Measurements from ENCODE around the gene GRIN2A. TPM values are rescaled to one million over a fixed set of nuclear protein-coding genes. Genes with fewer than 3 reads are reported as not detected.

GRIN2A gene
- total and polyA plus RNA-seq, 5 donors from 2014 or later: not detected

GRCh38 chr16:9941245-9941644, 241.0 kb downstream of the GRIN2A start:
- DNase-seq: no peak
- Histone ChIP-seq H3K9me3 (ENCODE audit: control insufficient read depth in 2 of 2, low read length in 2 of 2) (no peaks in the 10 kb centered on the region), H3K27me3 (ENCODE audit: control insufficient read depth, insufficient read depth, low read length) (no peaks in the 10 kb centered on the region), H3K36me3 (ENCODE audit: control insufficient read depth, insufficient read depth, low read length) (no peaks in the 10 kb centered on the region), H3K4me3 (ENCODE audit: low read depth, low read length) (no peak overlapping the region), H3K4me1 (ENCODE audit: control insufficient read depth, insufficient read depth, low read length, poor library complexity, severe bottlenecking) (no peaks in the 10 kb centered on the region), H3K27ac (ENCODE audit: insufficient read depth, low read length, poor library complexity, severe bottlenecking) (no peak overlapping the region)
- no peak overlapping the region for H3K4me3 Mint-ChIP-seq
- H3K27me3 Mint-ChIP-seq: no peaks in the 10 kb centered on the region
- no peak for ATAC-seq (ENCODE audit: low read depth in 2 of 2)
- no peak overlapping the region for H3K27ac Mint-ChIP-seq
- peaks cover 0 to 5% (median 2%) of the 10 kb centered on the region in 7 donors for H3K9me3 Mint-ChIP-seq
- no peaks in the 10 kb centered on the region for H3K36me3 Mint-ChIP-seq
- H3K4me1 Mint-ChIP-seq: no peaks in the 10 kb centered on the region

- no peaks in the 10 kb centered on the region for H3K9me3 ChIP-seq (ENCODE audit: control insufficient read depth in 2 of 2, low read length in 2 of 2)
- ATAC-seq (ENCODE audit: low read depth in 2 of 2): no peak
- Mint-ChIP-seq H3K4me1 (no peaks in the 10 kb centered on the region), H3K27ac (no peak overlapping the region), H3K27me3 (no peaks in the 10 kb centered on the region), H3K4me3 (no peak overlapping the region), H3K36me3 (no peaks in the 10 kb centered on the region), H3K9me3 (peaks cover 0 to 3% (median 2%) of the 10 kb centered on the region in 7 donors)
- no peaks in the 10 kb centered on the region for H3K27me3 ChIP-seq (ENCODE audit: control insufficient read depth, insufficient read depth, low read length)
- H3K4me1 ChIP-seq (ENCODE audit: control insufficient read depth, insufficient read depth, low read length, poor library complexity, severe bottlenecking): no peaks in the 10 kb centered on the region
- H3K4me3 ChIP-seq (ENCODE audit: low read depth, low read length): no peak overlapping the region
- no peaks in the 10 kb centered on the region for H3K36me3 ChIP-seq (ENCODE audit: control insufficient read depth, insufficient read depth, low read length)
- DNase-seq: no peak
- H3K27ac ChIP-seq (ENCODE audit: insufficient read depth, low read length, poor library complexity, severe bottlenecking): no peak overlapping the region
Observed at GRCh38 chr16:9934723-9935508, 247.3 kb downstream of the GRIN2A start.

- H3K4me1 ChIP-seq (ENCODE audit: control insufficient read depth, insufficient read depth, low read length, poor library complexity, severe bottlenecking): no peaks in the 10 kb centered on the region
- Mint-ChIP-seq H3K4me1 (no peaks in the 10 kb centered on the region), H3K36me3 (no peaks in the 10 kb centered on the region), H3K27me3 (no peaks in the 10 kb centered on the region), H3K9me3 (peaks cover 0 to 4% (median 2%) of the 10 kb centered on the region in 7 donors), H3K4me3 (no peak overlapping the region), H3K27ac (no peak overlapping the region)
- no peak overlapping the region for H3K4me3 ChIP-seq (ENCODE audit: low read depth, low read length)
- no peaks in the 10 kb centered on the region for H3K27me3 ChIP-seq (ENCODE audit: control insufficient read depth, insufficient read depth, low read length)
- ATAC-seq (ENCODE audit: low read depth in 2 of 2) (no peak), DNase-seq (no peak)
- no peaks in the 10 kb centered on the region for H3K9me3 ChIP-seq (ENCODE audit: control insufficient read depth in 2 of 2, low read length in 2 of 2)
- H3K27ac ChIP-seq (ENCODE audit: insufficient read depth, low read length, poor library complexity, severe bottlenecking): no peak overlapping the region
- H3K36me3 ChIP-seq (ENCODE audit: control insufficient read depth, insufficient read depth, low read length): no peaks in the 10 kb centered on the region
Observed at GRCh38 chr16:9932919-9933653, 249.1 kb downstream of the GRIN2A start.

GRCh38 chr16:9932000-9932399, 250.2 kb downstream of the GRIN2A start:
- Mint-ChIP-seq H3K4me1 (no peaks in the 10 kb centered on the region), H3K9me3 (peaks cover 0 to 4% (median 0%) of the 10 kb centered on the region in 7 donors), H3K36me3 (no peaks in the 10 kb centered on the region), H3K27me3 (no peaks in the 10 kb centered on the region), H3K27ac (no peak overlapping the region), H3K4me3 (no peak overlapping the region)
- H3K36me3 ChIP-seq (ENCODE audit: control insufficient read depth, insufficient read depth, low read length): no peaks in the 10 kb centered on the region
- H3K9me3 ChIP-seq (ENCODE audit: control insufficient read depth in 2 of 2, low read length in 2 of 2): no peaks in the 10 kb centered on the region
- no peak for ATAC-seq (ENCODE audit: low read depth in 2 of 2)
- H3K27ac ChIP-seq (ENCODE audit: insufficient read depth, low read length, poor library complexity, severe bottlenecking): no peak overlapping the region
- no peak for DNase-seq
- no peaks in the 10 kb centered on the region for H3K4me1 ChIP-seq (ENCODE audit: control insufficient read depth, insufficient read depth, low read length, poor library complexity, severe bottlenecking)
- no peak overlapping the region for H3K4me3 ChIP-seq (ENCODE audit: low read depth, low read length)
- no peaks in the 10 kb centered on the region for H3K27me3 ChIP-seq (ENCODE audit: control insufficient read depth, insufficient read depth, low read length)

- no peaks in the 10 kb centered on the region for H3K27me3 Mint-ChIP-seq
- Histone ChIP-seq H3K4me3 (ENCODE audit: low read depth, low read length) (no peak overlapping the region), H3K27ac (ENCODE audit: insufficient read depth, low read length, poor library complexity, severe bottlenecking) (no peak overlapping the region), H3K9me3 (ENCODE audit: control insufficient read depth in 2 of 2, low read length in 2 of 2) (no peaks in the 10 kb centered on the region), H3K36me3 (ENCODE audit: control insufficient read depth, insufficient read depth, low read length) (no peaks in the 10 kb centered on the region), H3K27me3 (ENCODE audit: control insufficient read depth, insufficient read depth, low read length) (no peaks in the 10 kb centered on the region), H3K4me1 (ENCODE audit: control insufficient read depth, insufficient read depth, low read length, poor library complexity, severe bottlenecking) (no peaks in the 10 kb centered on the region)
- H3K9me3 Mint-ChIP-seq: peaks cover 0 to 4% (median 0%) of the 10 kb centered on the region in 7 donors
- H3K4me3 Mint-ChIP-seq: no peak overlapping the region
- ATAC-seq (ENCODE audit: low read depth in 2 of 2): no peak
- no peaks in the 10 kb centered on the region for H3K4me1 Mint-ChIP-seq
- no peaks in the 10 kb centered on the region for H3K36me3 Mint-ChIP-seq
- no peak overlapping the region for H3K27ac Mint-ChIP-seq
- no peak for DNase-seq
Observed at GRCh38 chr16:9929836-9930235, 252.4 kb downstream of the GRIN2A start.

- Mint-ChIP-seq H3K4me1 (no peaks in the 10 kb centered on the region), H3K4me3 (no peak overlapping the region), H3K27ac (no peak overlapping the region), H3K36me3 (no peaks in the 10 kb centered on the region), H3K27me3 (no peaks in the 10 kb centered on the region), H3K9me3 (peaks cover 0 to 4% (median 0%) of the 10 kb centered on the region in 7 donors)
- Histone ChIP-seq H3K9me3 (ENCODE audit: control insufficient read depth in 2 of 2, low read length in 2 of 2) (no peaks in the 10 kb centered on the region), H3K36me3 (ENCODE audit: control insufficient read depth, insufficient read depth, low read length) (no peaks in the 10 kb centered on the region), H3K27ac (ENCODE audit: insufficient read depth, low read length, poor library complexity, severe bottlenecking) (no peak overlapping the region), H3K4me3 (ENCODE audit: low read depth, low read length) (no peak overlapping the region), H3K4me1 (ENCODE audit: control insufficient read depth, insufficient read depth, low read length, poor library complexity, severe bottlenecking) (no peaks in the 10 kb centered on the region), H3K27me3 (ENCODE audit: control insufficient read depth, insufficient read depth, low read length) (no peaks in the 10 kb centered on the region)
- ATAC-seq (ENCODE audit: low read depth in 2 of 2) (no peak), DNase-seq (no peak)
Observed at GRCh38 chr16:9929313-9929712, 252.9 kb downstream of the GRIN2A start.

- Histone ChIP-seq H3K4me1 (ENCODE audit: control insufficient read depth, insufficient read depth, low read length, poor library complexity, severe bottlenecking) (no peaks in the 10 kb centered on the region), H3K9me3 (ENCODE audit: control insufficient read depth in 2 of 2, low read length in 2 of 2) (no peaks in the 10 kb centered on the region), H3K27me3 (ENCODE audit: control insufficient read depth, insufficient read depth, low read length) (no peaks in the 10 kb centered on the region), H3K27ac (ENCODE audit: insufficient read depth, low read length, poor library complexity, severe bottlenecking) (no peak overlapping the region), H3K4me3 (ENCODE audit: low read depth, low read length) (no peak overlapping the region), H3K36me3 (ENCODE audit: control insufficient read depth, insufficient read depth, low read length) (no peaks in the 10 kb centered on the region)
- ATAC-seq (ENCODE audit: low read depth in 2 of 2) (no peak), DNase-seq (no peak)
- no peaks in the 10 kb centered on the region for H3K4me1 Mint-ChIP-seq
- H3K36me3 Mint-ChIP-seq: no peaks in the 10 kb centered on the region
- H3K27ac Mint-ChIP-seq: no peak overlapping the region
- no peaks in the 10 kb centered on the region for H3K27me3 Mint-ChIP-seq
- no peak overlapping the region for H3K4me3 Mint-ChIP-seq
- peaks cover 0 to 2% (median 0%) of the 10 kb centered on the region in 7 donors for H3K9me3 Mint-ChIP-seq
Observed at GRCh38 chr16:9922441-9922840, 259.8 kb downstream of the GRIN2A start.
